Measurements from ENCODE around the gene KHSRP. TPM values are rescaled to one million over a fixed set of nuclear protein-coding genes. Genes with fewer than 3 reads are reported as not detected.

Gene KHSRP
- total RNA-seq, 2 donors from 2014 or later = 146 to 277 TPM

DNA sequence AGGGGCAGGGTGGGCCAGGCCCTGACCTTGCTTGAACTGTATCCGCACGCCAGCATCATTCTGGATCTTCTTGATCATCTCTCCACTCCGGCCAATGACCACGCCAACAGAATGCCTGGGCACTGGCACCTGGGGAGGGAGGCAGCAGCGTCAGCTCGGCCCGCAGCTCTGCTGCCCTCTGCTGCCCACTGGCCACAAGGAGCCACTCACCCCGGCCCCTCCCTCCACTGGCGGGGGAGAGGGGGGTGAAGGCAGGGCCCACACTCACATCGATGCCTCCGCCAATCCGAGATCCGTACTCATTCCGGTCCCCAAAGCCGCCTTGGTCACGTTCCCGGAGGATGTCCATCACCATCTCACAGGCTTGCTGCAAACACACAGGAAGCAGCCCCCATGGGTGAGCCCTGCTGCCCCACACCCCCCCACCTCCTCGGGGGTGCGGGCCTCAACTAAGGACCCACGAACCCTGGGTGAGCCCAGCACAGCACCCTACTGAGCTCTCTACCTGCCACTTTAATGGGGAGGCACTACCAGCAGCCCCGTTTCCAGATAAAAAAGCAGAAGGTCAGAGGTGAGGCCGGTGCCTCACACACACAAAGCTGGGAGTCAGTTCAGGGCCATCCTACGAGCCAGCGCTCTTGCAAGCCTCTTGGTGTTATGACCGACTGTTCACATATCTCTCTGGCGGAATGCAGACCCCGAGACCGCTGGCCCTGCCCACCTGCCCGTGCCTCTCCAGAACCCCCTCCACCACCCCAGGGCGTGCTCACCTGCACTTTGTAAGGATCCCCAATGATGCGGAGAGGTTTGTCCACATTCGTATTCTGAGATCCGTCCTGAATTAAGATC, 6.7 kb downstream of the KHSRP start:
- H3K36me3 ChIP-seq = peaks cover 16 to 56% of the 10 kb centered on the region in 2 donors
- WGBS = 73% methylated on average over 32 of the region's 33 CpGs
- TF ChIP-seq POLR2AphosphoS5 (IDR thresholded peaks at IDR 0.05) (no peak), POLR2A (IDR thresholded peaks at IDR 0.05) (no peak)
- TF ChIP-seq, protein P1, sequence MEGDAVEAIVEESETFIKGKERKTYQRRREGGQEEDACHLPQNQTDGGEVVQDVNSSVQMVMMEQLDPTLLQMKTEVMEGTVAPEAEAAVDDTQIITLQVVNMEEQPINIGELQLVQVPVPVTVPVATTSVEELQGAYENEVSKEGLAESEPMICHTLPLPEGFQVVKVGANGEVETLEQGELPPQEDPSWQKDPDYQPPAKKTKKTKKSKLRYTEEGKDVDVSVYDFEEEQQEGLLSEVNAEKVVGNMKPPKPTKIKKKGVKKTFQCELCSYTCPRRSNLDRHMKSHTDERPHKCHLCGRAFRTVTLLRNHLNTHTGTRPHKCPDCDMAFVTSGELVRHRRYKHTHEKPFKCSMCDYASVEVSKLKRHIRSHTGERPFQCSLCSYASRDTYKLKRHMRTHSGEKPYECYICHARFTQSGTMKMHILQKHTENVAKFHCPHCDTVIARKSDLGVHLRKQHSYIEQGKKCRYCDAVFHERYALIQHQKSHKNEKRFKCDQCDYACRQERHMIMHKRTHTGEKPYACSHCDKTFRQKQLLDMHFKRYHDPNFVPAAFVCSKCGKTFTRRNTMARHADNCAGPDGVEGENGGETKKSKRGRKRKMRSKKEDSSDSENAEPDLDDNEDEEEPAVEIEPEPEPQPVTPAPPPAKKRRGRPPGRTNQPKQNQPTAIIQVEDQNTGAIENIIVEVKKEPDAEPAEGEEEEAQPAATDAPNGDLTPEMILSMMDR (IDR thresholded peaks at IDR 0.05) = peak in 3 of 4 experiments; percentile 27 to 45 (median 43)
- no peak overlapping the region for H3K4me3 ChIP-seq
- no peaks in the 10 kb centered on the region for H3K27me3 ChIP-seq (replicated peaks; ENCODE audit: insufficient read depth)
- no peaks in the 10 kb centered on the region for H3K9me3 ChIP-seq
- H3K27ac ChIP-seq = no peak overlapping the region
- intact Hi-C loops (cut with DNase I) = loop anchor here (5.0 kb wide), 1 partner anchor 196 kb away; no protein-coding TSS in a partner anchor
- no peak for DNase-seq (ENCODE audit: low spot score)
- peaks cover under 1% of the 10 kb centered on the region for H3K4me1 ChIP-seq (replicated peaks)

GRCh38 chr19:6416658-6417405, 7.8 kb downstream of the KHSRP start:
- Histone ChIP-seq H3K36me3 (peaks cover 16 to 56% of the 10 kb centered on the region in 2 donors), H3K9me3 (no peaks in the 10 kb centered on the region), H3K4me1 (replicated peaks) (no peaks in the 10 kb centered on the region), H3K27ac (no peak overlapping the region), H3K27me3 (replicated peaks; ENCODE audit: insufficient read depth) (no peaks in the 10 kb centered on the region), H3K4me3 (no peak overlapping the region)
- no peak for DNase-seq (ENCODE audit: low spot score)
- intact Hi-C loops (cut with DNase I) = loop anchor here (5.0 kb wide), 1 partner anchor 195 kb away; no protein-coding TSS in a partner anchor
- WGBS = 85% methylated on average over 29 of the region's 29 CpGs
- TF ChIP-seq POLR2AphosphoS5 (IDR thresholded peaks at IDR 0.05) = no peak
- TF ChIP-seq, protein P1 (IDR thresholded peaks at IDR 0.05) = no peak
- TF ChIP-seq POLR2A (IDR thresholded peaks at IDR 0.05) = no peak

DNA sequence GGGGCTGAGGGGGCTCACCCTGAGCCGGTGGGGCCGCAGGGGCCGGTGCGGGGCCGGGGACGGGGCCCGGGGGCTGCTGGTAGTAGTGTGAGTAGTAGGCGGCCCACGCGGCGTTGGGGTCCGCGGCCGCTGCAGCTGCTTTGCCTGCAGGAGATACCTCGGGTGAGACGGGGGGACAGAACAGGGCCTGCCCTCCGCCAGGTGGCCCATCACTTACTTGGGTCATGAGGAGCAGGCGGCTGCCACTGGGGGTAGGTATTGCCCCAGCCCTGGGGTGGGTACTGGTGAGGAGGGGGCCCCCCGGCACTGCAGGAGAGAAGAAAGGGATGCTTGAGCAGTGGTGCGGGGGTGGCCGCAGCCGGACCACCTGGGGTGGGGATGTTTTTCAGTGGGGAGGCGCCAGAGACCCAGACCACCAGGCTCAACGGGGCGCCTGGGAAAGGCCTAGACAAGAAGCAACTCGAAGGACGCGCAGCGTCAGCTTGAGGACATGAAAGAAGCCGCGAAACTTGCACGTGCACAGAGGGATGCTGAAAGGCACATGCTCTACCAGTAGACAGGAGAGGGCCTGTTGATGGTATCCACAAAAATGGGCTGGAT, 8.9 kb downstream of the KHSRP start:
- H3K27ac ChIP-seq = no peak overlapping the region
- no peaks in the 10 kb centered on the region for H3K9me3 ChIP-seq
- no peaks in the 10 kb centered on the region for H3K27me3 ChIP-seq (replicated peaks; ENCODE audit: insufficient read depth)
- H3K4me3 ChIP-seq = no peak overlapping the region
- H3K36me3 ChIP-seq = peaks cover 16 to 56% of the 10 kb centered on the region in 2 donors
- 89% methylated on average over 32 of the region's 32 CpGs for WGBS
- intact Hi-C loops (cut with DNase I) = loop anchor here (5.0 kb wide), 1 partner anchor 193 kb away; no protein-coding TSS in a partner anchor
- no peak for DNase-seq (ENCODE audit: low spot score)
- no peaks in the 10 kb centered on the region for H3K4me1 ChIP-seq (replicated peaks)
- TF ChIP-seq POLR2A (IDR thresholded peaks at IDR 0.05) = no peak
- TF ChIP-seq, protein P1 (IDR thresholded peaks at IDR 0.05) = no peak
- TF ChIP-seq POLR2AphosphoS5 (IDR thresholded peaks at IDR 0.05) = no peak

DNA sequence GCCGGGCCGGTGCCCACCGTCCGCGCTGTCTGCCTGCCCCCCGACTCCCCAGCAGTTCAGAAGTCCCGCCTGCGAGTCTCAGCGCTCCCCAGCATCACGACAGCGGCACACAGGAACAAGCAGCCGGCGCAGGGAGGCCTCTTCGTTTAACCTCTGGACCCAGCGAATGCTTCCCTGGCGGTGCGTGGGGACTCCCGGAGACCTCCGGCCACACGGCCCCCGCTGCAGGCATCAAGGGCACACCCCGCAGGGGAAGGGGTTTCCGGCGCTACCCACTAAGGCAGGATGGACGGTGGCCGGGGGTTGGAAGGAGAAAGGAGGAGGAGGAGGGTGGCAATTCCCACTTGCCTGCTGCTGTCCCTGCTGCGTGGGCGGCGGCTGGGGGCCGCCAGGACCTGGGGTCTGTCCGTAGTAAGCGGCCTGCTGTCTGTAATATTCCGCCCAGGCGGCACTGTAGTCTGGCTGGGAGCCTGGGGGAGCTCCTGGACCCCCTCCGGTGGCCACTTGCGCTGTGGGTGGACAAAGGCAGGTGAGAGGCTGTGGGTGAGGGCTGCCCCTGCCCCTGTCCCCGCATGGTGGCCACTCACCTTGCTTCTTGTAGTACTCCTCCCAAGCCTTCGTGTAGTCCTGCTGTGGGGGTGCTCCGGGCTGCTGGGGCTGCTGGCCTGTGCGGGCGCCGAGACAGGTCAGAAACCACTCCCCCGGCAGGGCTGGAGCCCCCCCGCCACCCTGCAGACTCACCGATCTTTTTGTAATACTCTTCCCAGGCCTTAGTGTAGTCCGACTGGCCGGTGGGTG, 9.6 kb downstream of the KHSRP start:
- Histone ChIP-seq H3K27me3 (replicated peaks; ENCODE audit: insufficient read depth) (no peaks in the 10 kb centered on the region), H3K36me3 (peaks cover 16 to 52% of the 10 kb centered on the region in 2 donors), H3K27ac (no peak overlapping the region), H3K4me3 (no peak overlapping the region), H3K4me1 (replicated peaks) (no peaks in the 10 kb centered on the region), H3K9me3 (no peaks in the 10 kb centered on the region)
- DNase-seq (ENCODE audit: low spot score) = no peak
- no peak for TF ChIP-seq POLR2AphosphoS5 (IDR thresholded peaks at IDR 0.05)
- no peak for TF ChIP-seq POLR2A (IDR thresholded peaks at IDR 0.05)
- TF ChIP-seq, protein P1 (IDR thresholded peaks at IDR 0.05) = no peak
- intact Hi-C loops (cut with DNase I) = loop anchor here (5.0 kb wide), 1 partner anchor 193 kb away; no protein-coding TSS in a partner anchor
- WGBS = 89% methylated on average over 45 of the region's 47 CpGs
